HG03095 (cell line): ENCODE results near the gene MLLT3.

Experiments used
- ATAC-seq: cut with Tn5 transposase; IDR thresholded peaks from one replicate; pipeline ENCODE4 v1.9.1; 2021; ENCODE audit warnings: moderate library complexity; ENCODE audit not compliant: unreplicated experiment

Gene MLLT3

DNA sequence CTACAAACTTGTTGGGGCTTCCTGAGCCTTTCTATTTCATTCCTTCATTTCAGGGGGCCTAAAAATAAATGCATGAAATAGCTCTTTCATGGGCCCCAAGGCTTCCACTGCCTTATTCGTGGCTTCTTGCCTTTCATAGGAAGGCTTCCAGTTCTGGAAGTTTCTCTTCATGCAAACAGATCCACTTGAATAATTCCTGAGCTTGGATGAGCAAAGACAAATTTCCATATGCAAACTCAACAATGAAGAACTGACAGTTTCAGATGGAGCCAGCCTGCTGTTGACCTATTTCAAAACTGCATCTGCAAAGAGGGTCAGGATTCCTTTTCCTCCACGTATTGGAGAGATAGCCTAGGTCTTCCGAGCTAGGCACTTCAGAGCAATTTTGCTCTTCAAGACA lies 142.1 kb downstream of the MLLT3 start:
- ATAC-seq = peak; percentile 12

- ATAC-seq = peak; percentile 74
Measured at GRCh38 chr9:20479419-20480155, 142.7 kb downstream of the MLLT3 start.

GRCh38 chr9:20478786-20479185 lies 143.5 kb downstream of the MLLT3 start:
- ATAC-seq = no peak

DNA sequence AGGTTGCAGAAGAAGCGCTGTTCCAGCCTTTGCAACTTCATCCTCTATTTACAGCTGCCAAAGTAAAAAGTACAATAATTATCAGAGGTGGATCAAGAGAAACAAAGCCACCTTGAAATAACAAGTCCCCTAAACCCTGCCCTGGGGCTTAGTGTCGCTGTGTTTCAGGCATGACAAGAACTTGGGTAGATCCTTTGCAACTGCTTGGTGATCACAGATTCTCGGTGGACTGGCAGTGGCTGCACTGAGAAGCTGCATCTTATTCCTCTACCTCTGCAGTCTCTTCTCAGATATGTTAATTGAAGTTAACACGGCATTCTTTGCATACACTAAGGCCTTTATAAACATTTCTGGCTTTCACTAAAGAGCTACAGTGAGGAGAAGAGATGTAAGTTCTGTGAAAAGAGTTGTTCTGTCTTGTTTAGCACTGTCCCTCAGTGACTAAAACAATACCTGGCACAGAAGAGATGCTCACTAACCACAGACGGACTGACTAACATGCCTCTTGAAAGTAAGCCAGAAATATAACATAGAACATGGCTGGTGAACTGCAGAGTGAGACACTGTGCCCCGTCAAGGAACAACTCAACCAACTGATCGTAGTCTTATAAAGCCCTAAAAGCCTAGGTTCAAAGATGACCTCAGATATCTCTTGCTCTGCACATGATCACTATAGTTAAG lies 144.2 kb downstream of the MLLT3 start:
- no peak for ATAC-seq

GRCh38 chr9:20476912-20477521 lies 145.3 kb downstream of the MLLT3 start:
- ATAC-seq = no peak

DNA sequence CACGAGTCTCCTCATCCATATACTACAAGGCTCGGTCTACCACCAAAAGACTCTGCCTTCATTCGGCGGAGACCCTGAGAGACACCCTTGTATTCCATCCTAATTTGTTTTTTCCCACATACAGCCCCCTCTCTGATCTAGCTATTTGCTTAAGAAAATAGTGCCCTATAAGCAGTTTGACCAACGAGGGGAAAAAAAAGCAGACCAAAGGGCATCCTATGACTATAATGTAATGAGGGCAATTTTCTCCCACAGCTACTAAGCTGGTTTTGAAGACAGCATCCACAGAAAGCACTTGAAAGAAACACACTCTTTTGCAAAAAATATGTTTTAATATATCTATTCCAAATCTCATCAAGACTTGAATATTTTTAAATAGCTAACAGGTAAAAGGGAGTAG lies 147.8 kb downstream of the MLLT3 start:
- ATAC-seq = no peak

DNA sequence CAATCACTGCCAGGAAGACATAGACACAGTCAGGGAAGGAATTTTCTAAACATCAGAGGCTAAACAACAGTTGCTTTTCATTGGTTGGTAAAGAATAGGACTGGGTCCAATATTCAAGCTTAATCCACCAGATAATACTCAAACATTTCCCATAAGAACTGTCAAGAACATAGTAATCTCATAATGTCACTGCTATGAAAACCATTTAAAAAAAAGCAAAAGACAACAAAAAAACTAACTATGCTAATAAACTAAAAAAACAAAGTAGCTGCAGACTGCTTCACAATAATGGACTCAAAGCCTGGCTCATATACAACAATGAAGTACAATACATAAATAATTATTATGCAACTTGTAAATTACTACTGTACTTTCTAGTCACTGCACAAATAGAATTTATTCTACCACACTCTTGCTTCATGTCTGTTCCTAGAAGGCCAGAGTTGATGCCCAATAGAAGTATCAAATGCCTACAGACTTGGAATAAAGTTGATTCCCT lies 148.7 kb downstream of the MLLT3 start:
- ATAC-seq = no peak

DNA sequence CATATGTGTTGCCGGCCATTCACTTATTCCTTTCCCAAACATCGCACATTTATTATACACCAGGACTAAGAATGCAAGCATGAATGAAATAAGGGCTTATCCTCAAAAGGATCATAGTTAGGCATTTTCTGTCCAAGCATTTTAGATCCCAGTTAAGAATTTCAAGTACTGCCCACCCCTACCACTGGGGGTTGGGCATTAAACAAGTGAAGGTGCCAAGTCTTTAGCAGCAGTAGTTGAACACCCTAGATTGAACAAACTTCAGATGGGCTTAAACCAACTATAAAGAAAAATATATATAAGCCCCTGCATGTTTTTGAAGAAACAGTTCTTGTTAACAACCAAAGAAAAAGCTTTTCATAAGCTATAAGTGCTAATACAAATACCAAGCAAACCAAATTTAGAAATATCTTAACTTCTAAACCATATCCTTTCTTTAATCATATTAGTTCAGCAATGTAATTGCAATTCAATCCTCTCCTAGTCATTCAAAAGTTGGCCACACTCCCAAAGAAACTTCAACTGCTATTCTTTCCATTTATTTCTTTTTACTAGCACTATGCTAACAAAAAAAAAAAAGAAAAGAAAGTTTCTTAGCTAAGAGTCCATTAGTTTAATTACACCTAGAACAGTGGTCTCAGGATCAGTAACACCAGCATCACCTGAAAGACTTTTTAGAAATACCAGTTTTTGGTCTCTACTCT lies 149.8 kb downstream of the MLLT3 start:
- ATAC-seq = no peak

DNA sequence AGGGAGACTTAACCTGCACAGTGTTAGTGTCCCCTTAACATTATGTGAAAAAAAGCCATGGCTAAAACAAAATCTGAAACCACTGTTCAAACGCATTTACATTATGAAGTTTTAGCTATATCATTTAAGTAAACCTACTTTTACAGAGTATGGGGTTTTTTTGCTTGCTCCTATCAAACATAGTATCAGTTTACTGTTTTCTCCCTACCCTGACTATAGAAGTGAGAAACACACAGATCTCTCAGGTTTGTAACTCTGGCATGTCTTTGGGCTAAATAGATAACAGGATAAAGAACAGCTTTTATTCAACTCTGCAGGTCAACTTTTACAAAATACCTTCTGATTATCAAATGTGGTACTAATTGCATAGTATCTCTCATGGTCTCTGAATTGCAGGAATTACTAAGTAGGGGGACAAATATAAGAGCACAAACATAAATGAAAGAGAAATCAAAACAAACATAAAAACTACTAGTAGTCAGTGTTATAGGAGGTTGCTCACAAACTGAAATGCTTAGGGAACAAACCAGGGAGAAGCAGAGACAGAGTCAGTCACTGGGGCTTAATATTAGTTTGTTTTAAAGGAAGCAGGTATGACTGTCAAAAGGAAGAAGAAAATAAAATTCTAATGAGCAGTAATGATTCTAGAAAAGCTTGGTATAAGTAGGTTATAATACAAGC lies 155.8 kb downstream of the MLLT3 start:
- no peak for ATAC-seq

- no peak for ATAC-seq
Measured at GRCh38 chr9:20464242-20464641, 158.1 kb downstream of the MLLT3 start.

- ATAC-seq = no peak
Measured at GRCh38 chr9:20463823-20464222, 158.5 kb downstream of the MLLT3 start.

- no peak for ATAC-seq
Measured at GRCh38 chr9:20462410-20462809, 159.9 kb downstream of the MLLT3 start.

DNA sequence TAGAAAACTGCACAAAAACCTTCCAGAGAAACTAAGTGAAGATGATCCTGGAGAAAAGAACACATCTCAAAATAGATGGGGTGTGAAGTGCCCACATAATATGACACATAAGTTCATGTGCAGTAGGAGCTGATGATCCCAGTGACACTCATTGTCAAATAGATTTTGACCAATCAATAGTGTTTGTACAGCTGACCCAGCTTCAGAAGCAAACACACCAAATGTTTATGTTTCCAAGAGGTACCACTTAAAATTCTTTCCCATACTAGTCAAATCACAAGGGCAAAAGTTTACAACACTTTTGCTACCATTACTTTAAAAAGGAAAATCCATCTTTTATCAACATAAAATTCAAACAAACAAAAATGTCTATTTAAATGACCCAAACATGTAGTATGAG lies 175.0 kb downstream of the MLLT3 start:
- no peak for ATAC-seq

GRCh38 chr9:20446248-20446647 lies 176.1 kb downstream of the MLLT3 start:
- ATAC-seq = no peak

- no peak for ATAC-seq
Measured at GRCh38 chr9:20442461-20443319, 179.6 kb downstream of the MLLT3 start.

DNA sequence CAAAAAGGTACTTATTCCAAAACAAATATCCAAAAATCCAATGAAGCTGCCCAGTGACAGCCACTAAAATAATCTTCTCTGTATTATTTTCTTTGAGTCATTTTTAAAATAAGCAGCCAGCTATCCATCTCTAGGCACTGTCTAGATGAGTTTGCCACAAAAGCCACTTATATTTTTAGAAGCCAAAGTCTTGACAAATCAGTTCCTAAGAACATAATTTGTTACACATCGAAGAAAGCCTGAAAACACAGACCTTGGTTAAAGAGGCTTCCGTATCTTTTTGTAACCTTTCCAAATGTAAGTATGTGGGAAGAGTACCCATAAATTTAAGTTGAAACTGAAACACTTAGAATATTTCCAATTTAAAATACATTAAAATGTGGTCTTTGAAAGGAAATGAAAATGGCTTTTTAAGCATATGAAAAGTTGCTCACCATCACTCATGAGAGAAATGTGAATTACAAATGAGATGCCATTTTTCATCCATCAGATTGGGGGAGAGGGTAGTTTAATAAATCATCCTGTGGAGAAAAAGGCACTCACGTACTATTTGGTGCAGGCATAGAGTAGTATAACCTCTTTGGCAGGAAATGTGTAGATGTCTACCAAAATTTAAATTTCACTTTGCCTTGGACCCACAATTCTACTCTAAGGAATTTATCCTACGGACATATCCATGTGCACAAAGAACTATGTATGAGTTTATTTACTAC lies 180.4 kb downstream of the MLLT3 start:
- ATAC-seq = no peak

- ATAC-seq = no peak
Measured at GRCh38 chr9:20441166-20441565, 181.1 kb downstream of the MLLT3 start.

DNA sequence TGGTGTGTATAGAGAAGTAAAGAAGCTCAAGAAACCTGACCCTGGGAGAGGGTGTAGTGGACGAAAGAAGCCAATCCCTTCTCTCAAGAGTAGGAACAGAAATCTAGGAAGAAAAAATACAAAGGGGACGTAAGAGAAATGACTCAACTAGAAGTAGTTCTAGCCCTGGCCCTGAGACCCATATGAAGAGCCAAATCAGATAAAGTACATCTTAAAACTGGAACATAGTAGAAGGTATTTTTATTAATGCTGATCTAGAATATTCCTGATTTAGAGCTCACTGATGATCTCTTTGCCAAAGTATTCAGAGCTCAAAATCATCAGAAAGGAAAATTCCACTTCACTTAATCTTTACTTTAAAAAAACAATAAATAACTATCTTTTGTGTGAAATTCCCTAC lies 184.8 kb downstream of the MLLT3 start:
- ATAC-seq = no peak

DNA sequence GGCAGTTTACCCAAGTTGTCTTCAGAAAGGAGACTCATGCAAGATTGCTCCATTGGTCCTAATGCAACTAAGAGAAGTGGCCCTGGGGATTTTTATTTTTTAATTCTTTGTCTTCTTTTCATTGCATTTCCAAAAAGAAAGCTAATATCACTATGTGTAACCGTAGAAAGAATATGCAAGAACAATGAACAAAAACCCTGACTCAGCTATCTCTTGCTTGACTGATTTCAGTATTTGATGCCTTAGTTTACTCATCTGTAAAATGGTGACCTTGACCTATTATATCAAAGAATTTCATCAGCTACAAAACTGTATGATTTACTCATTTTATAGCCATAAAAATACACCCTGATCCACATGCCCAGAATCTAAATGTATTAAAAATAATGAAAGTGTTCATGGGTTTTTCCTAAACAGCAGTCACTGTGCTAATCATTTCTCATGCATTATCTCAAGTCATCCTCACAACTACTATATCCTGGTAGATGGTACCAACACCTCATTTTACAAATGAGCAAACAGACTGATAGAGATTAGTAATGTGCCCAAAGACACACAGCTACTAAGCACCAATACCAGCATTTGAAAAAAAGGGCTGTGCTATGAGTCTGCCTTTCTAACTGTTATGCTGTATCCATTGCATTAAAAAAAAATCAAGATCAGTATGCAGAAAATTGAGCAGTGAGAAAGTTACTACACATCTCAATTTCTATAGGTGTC lies 185.7 kb downstream of the MLLT3 start:
- no peak for ATAC-seq
